A172 (cell line): Measurements from ENCODE around the gene CLEC16A. TPM values are rescaled to one million over a fixed set of nuclear protein-coding genes. Genes with fewer than 3 reads are reported as not detected.
A peak's percentile ranks its signal among the peaks of the same experiment; 100 is the strongest.

ENCODE experiments used
- DNase-seq: peaks from one replicate; pipeline ENCODE4 v3.0.0-alpha.2; 2015; ENCODE audit warnings: low spot score
- total RNA-seq: library from RNA; depleted of rRNA; stranded (reverse); fragments of >200 nt; shearing (Covaris generic); gene quantifications from 2 replicates; pipeline ENCODE4 v1.2.3, GENCODE V29; 2014

Gene CLEC16A
- total RNA-seq, 1 experiment from 2014 or later, result 17.3 TPM

DNA sequence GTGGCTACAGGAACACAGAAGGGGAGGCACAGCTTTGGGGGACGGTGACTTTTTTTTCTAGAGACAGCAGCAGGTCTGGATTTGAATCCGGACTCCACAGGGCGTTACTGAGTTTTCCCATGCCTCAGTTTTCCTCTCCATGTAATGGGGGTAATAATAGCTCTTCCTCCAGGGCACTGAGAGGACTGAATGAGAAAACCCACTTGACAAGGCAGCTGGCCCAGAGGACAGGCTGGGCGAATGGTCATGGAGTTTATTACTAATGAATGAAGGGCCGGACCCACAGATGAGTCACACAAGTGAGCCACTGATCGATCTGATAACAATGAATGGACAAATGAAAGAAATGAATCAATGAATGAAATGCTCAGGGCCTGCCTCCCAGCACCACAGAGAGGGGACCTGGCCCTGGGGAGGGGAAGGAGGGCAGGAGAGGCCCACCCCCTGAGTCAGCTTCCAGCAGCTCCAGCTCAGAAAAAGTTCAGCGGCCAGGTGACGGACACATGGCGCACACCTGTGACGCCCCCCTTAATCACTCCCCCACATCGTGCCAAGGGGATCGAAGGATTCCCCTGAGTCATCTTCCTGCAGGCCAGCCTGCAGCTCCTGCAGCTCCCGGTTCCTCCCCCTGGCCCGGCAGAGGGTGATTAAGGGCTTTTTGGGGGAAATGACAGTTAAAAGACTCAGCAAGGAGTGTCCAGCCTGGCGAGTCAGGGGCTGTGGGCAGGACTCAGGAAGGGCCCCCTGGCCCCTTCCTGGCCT lies 257.3 kb downstream of the CLEC16A start:
- DNase-seq, result peak; percentile 91

DNA sequence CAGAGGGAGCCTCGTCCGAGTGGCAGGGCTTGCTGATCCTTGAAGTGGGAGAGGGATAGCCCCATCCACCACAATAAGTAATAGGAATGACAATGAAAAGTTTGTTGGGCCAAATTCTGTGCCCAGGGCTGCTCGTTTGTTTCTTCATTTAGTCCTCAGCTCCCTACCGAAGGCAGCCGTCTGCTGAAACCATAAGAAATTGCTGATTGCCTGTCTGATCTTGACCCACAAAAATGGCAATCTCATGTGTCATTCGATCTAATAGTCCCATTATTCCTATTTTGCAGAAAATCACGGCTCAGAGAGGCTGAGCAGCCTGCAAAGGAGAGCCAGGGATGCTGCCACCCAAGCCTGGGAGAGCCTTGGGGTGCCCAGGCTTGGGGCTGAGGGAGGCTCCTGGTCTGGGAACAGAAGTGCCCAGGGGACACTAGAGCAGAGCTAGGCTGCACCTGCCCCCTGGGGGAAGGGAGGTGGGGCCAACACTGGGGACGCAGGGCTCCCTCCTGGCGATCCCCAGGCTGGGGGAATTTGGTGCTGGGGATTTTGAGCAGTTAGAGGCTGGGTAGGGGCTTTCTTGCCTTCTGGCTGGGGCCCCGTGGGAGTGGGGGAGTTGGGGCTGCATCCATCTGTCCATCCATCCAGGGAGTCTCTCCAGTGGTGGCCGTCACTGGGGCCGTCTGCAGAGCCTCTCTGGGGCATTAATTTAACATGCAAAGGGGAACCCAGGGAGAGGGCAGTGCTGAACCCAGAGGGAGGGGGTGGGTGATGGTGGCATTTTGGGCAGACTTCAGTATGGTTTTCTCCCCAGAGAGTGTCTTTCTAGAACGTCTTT lies 258.1 kb downstream of the CLEC16A start:
- DNase-seq, result no peak

DNA sequence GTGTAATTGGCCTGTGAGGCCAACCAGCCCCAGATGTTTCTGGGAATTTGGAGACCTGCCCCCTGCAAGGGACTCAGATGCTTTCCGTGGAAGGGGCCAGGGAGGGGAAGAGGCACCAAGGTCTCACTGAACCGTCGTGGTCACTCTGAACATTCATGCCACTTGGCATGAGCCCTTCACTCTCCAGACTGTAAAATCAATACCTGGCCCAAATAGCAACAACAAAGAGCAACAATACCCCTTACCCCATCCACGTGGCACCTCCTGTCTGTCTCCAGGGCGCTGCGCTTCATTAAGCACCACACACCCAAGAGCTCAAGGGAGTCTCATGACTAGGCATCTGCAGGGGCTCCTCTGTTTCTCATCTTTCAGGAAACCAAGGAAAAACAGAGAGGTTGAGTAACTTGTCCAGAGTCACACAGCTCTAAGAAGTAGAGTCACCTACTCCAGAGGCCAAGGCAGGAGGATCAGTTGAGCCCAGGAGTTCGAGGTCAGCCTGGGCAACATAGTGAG lies 258.8 kb downstream of the CLEC16A start:
- DNase-seq, result no peak

DNA sequence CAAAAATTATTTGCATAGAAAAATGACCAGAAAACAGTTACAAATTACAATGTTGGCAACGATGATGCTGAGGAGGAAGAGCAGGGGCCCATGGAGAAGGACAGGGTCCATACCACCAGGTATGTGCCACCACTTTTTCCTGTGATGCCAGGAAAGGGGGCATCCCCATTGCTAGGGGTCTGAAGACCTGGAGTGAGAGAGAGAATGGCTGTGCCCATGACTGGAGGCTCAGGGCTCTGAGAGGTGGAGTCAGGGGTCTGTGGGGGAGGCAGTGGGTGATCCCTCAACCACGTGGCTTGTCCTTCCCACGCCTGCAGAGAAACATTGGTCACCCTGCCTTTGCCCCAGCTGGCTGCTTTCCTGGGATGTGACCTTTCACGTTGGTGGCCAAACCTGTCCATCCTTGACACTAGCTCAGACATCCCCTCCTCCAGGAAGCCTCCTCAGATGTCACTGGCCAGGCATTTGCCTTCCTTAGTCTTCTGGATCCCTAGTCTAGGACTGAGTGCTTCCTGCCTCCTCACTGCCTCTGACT lies 260.2 kb downstream of the CLEC16A start:
- DNase-seq, result no peak

DNA sequence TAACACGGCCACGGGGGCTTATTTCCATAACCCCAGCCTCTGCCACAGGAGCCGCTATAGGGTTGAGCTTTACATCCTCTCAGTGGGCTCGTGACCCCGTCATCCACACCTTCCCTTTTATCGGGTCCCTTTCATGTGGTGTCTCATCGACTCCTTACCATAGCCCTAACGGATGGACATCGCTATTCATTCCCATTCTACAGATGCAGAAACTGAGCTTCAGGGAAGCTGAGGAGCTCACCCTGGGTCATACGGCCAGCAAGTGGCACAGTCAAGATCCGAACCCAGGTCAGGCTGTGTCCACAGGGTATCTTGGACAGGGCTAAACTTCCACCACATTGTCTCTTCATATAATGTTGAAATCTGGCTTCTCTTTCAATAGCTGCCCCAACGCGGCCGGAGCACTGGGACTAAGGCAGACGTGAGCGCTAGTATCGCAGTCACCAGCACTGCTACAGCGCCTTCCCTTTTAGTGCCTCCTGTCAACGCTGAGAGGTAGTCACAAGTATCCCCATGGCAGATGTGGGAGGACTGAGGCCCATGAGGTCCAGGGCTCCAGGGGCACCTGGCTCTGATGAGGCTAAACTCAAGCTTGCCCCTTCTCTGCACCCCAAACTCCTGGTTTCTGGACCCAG lies 260.8 kb downstream of the CLEC16A start:
- DNase-seq, result no peak

DNA sequence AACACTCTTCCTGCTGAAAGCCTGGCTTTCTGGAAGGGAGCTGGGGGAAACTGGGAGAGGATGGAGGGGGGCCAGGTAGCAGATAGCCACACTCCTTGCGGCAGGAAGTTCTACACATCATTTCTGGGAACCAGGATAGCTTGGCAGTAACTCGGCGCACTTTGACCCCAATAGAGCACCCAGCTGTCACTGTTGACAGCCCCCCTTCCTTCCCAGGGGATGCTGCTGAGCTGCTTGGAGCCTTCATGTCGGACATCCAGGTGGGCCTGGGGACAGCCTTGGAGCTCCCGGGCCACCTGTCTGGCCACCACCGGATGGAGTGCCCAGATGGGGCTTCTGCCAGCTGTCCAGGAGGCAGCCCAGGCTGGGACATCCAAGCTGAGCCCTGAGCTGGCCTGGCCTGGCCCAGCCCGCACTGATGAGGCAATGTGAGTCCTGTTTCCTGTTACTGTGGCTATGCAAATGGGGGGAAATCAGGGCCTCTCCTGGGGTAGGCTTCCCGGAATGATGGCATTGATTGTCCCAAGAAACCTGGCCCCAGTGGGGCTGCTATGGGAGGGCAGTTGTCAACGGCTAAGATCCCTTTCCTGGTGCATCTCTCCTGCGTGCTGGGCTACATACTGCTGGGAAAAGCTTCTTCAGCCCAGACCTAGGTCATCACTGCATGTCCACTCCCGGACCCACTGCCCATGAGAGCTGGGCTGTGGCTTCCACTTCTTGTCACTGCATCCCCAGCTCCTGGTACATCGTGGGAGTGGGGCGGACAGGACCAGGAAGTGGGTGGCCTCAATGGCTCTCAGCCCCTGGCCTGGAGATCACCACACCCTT lies 261.6 kb downstream of the CLEC16A start:
- no peak for DNase-seq

DNA sequence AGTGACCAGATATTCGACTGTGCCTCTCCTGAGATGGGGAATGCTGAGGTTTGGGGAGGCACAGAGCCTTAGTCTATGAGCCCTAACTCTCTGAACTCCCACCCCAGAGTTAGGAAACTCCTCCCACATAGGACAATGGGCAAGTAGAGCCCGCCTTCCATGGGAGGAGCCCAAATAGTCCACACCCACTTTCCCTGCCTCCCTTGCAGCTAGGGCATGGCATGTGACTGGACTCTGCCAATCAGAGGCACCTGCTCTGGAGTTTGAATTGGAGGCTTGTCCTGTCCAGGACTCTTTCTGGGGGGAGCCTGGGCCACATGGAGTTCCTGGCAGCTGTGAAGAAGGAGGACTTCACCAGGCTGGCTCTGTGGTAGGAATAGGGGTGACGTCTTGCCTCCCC lies 263.3 kb downstream of the CLEC16A start:
- no peak for DNase-seq

DNA sequence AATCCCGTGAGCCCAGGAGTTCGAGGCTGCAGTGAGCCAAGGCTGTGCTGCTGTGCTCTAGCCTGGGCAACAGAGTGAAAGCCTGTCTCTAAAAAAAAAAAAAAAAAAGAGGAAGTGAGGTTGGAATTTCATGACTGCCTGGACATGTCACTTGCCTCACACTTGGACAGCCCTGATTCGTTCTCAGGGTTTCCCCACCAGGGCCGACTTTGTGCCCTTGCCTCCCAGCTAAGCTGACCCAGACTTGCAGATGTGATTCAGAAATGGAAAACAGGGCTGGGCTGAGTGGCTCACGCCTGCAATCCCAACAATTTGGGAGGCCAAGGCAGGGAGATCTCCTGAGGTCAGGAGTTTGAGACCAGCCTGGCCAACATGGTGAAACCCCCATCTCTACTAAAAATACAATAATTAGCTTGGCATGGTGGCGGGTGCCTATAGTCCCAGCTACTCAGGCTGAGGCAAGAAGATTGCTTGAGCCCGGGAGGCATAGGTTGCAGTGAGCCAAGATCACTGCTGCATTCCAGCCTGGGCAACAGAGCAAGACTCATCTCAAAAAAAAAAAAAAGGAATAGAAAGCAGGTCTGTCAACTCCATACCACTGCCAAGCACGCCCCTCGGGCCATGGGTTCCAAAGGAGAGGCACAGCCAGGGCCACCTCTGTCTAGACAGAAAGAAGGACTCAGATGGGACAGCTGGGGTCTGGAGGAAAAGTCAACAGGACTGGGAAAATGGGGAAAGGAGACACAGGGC lies 264.7 kb downstream of the CLEC16A start:
- DNase-seq, result no peak

DNA sequence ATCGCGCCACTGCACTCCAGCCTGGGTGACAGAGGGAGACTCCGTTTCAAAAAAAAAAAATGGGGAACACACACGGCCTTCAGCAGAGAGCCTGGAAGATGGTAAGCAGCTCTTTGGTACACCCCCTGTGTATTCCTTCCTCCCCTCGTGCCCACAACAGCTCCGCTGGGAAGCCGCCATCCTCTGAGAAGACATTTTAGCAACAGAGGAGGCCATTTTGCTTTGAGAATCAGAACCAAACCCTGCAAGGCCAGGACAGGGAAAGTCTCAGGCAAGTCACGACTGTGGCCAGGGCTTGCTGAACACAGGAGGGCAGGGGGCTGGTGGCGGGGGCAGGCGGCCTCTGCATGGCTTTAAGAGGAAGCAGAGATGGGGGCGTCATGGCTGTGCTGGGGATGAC lies 265.9 kb downstream of the CLEC16A start:
- DNase-seq, result no peak

DNA sequence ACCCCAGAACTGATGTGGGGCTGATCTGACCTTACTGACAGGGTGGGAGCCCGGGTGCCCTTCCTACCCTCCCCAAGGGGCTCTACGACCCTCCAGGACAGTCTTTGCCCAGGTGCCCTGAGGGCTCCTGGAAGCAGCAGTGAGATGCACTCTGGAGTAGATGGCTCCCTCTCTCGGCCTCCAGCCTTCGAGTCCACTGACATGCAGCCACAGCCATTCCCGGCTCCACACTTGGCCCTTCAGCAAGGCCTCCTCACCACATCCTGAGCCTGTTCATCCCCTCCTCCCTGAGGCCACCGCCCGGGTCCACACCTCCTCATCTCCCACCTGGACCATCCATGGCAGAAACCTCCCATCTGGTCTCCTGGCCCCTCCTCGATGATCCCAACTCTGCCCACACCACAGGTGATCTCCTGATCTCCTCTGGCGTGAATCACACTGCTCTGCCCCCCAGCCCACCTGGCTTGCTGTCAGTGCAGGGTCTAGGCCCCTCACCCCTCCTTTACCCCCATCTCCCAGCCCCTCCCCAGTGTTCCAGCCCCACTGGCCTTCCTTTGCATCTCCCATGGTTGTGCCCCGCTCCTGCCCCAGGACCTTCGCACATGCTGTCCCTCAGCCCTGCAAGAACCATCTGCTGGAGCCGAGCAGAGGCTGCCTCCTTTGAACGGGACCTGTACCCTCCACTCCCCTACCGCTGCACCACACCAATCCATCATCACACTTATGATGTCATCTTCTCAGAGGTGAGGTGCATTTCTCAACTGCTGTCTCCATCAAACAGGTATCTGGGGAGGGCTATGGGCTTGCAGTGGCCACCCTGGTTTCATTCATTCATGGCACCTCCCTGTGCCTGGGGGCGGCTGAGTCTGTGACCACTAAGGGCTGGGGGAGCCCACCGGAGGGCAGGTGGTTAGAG lies 267.0 kb downstream of the CLEC16A start:
- no peak for DNase-seq

DNA sequence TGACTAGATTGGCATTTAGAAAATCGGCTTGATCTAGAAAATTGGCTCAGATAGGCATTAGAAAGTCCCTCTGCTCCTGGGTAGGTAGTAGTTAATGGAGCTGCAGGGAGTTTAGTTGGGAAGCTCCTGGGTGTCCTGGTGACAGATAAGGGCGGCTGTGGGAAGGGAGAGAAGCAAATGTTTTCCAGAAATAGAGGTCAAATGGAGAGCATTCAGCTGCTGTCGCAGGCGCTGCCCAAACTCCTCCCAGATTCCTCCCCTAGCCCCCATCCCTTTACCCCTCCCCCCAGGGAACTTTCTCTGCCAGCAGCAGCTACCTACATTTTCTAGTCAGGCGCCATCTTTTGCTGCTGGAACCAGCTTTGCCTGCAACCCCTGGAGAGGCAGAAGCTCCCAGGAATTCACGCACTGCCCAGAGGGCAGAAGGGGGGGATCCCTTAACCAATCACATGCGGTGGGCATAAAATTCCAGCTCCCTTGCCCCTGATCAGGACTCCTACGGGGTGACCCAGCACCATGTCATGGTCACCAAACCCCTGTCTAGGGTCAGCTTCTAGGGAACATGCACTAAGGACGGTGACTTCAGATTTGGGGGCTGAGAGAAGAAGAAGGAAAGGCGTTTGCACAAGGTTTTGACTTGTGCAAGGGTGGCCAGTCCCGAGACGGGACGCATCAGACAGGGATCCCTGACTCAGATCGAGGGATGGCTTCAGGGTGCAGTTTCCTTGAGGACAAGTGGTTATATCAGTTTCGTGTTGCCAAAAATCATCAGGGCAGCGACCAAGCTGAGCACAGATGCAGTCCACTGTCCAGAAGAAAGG lies 267.8 kb downstream of the CLEC16A start:
- no peak for DNase-seq

DNA sequence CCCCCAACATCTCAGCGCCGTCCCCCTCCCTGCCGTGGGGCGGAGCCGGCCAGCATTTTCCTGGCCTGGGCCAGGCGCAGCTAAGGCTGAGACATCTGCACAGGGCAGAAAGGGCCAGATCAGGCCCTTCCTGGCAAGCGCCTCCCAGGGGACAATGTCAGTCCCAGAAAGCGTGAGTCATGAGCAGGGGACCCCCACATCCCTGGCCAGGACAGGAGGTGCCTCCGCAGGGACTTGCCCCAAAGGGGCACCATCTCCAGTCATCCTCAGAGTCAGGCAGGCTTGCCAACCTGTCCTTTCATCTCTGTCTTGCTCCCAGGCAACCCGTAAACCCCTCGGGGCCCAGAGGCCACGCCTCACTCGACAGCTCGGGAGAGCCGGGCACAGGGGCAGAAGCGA lies 268.4 kb downstream of the CLEC16A start:
- DNase-seq, result no peak

DNA sequence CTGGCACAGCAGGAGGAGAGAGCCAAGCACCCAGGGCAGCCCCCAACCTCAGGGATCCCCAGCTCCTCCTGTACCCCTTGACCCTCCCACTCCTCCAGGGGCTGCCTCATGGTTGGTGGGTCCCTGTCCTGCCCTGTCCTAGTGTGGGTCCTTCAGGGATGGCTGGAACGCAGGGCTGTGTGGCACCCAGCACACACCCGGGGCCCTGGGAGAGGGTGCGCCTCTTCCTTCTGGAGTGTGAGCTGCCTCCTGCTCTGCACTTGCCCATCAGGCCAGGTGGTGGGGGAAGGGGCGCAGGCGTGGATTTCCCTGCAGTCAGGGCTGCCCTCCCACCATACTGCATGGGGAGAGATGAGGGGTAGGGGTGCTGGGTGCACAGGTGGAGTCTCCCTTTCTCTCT lies 269.0 kb downstream of the CLEC16A start:
- DNase-seq, result no peak

DNA sequence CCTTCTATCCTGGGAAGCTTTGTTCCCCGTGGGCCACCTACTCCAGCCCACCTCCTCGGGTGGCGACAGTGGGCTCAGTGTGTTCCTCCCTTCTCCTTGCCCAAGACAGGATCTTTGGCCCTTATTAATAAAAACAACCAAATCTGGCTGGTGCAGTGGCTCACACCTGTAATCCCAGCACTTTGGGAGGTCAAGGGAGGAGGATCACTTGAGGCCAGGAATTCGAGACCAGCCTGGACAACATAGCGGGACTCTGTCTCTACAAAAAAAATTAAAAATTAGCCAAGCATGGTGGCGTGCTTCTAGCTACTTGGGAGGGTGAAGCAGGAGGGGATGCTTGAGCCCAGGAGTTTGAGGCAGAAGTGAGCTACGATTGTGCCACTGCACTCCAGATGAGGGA lies 269.4 kb downstream of the CLEC16A start:
- DNase-seq, result no peak

DNA sequence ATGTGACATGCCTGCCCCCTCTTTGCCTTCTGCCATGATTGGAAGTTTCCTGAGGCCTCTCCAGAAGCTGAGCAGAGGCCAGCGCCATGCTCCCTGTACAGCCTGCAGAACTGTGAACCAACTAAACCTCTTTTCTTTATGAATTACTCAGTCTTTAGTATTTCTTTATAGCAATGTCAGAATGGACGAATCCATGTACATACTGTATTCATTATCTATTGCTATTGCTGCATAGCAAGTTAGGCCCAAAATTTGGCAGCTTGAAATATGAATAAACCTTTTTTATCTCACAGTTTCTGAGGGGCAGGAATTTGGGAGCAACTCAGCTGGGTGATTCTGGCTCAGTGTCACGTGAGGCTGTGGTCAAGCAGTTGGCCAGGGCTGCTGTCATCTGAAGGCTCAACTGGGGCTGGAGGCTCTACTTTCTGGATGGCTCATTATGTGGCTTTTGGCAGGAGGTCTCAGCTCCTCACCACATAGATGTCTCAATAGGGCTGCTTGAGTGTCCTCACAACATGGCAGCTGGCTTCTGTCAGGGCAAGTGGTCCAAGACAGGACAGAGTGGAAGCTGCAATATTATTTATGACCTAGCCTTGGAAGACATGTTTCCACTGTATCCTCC lies 271.7 kb downstream of the CLEC16A start:
- no peak for DNase-seq

DNA sequence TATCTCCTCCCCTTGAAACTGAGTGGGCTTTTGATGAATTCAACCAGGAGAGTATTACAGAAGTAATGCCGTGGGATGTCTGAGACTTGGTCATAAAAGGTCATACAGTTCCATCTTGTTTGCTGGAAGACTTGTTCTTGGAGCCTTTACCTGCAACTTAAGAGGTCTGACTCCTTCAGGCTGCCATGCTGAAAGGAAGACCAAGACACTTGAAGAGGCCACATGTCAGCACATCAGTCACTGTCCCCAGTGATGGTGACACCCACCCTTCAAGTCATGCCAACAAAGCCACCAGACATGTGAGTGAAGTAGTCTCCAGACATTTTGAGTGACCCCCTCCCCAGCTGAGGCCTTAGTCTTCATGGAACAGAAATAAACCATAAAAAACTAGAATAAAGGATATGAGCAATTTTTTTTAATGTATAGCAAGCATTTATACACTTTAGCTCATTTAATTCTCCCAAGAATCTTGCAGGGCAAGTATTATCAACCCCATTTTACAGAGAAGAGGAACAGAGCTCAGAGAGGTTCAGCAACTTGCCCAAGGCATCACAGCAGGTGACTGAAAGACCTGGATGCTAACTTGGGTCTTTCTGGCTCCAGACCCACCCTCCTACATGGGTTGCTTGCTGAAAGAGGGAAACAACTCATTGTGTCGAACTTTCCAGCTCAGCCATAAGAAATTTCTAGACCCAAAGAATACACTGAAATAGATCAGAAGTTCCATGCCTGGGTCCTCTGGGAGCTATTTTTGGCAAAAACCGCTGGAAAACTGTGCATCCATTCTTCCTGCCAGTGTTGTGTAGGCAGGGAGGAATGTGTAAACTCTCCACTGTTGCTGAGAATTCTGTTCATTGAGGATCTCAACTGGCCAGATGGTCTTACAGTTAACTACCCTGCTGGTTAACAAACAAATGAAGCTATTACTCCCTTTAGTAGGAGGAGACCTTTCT lies 273.6 kb downstream of the CLEC16A start:
- DNase-seq, result no peak

DNA sequence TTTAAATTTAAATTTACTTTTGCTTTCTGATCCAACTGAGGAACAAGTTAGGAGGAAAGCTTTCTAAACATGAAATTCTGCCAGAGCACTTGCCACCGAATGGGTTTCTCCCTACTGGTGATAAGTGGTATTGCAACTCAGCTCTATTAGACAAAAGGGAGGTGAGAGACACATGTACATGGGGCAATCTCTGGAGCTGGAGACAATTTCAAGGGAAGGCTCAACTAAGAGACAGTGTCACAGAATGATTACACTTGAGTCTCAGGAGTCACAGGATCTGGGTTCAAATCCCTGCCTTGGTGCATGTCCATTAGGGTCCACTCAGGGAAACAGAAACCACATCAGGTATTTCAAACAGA lies 274.2 kb downstream of the CLEC16A start:
- no peak for DNase-seq
